ENCODE results near the gene HEMK1. TPM values are rescaled to one million over a fixed set of nuclear protein-coding genes. Genes with fewer than 3 reads are reported as not detected.
A peak's percentile ranks its signal among the peaks of the same experiment; 100 is the strongest.

HEMK1 gene
- total and polyA plus RNA-seq, 5 donors from 2014 or later = 18.5 to 24.9 (median 22.1) TPM

DNA sequence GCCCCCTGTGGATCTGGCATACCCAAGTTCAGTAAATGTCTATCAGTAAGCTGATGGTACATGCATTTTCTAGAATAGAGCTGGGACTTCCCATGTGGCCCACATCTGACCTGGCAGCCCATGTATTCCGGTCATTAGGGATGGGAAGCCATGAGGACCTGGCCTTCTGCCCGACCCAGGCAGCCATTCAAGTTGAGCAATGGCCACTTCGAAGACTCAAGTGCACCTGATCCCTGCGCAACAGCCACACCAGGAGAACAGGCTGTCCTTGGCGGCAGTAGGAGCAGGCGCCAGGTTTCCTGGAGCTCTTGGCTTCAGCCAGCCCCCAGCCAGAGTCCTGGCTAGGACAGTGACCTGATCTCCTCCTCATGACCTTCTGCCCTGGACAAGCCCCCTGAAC is 14.6 kb downstream of the HEMK1 start:
- Histone ChIP-seq H3K36me3 (ENCODE audit: control insufficient read depth, insufficient read depth, low read length) (no peaks in the 10 kb centered on the region), H3K27ac (ENCODE audit: insufficient read depth, low read length, poor library complexity, severe bottlenecking) (no peak overlapping the region), H3K4me3 (ENCODE audit: low read depth, low read length) (no peak overlapping the region), H3K27me3 (ENCODE audit: control insufficient read depth, insufficient read depth, low read length) (no peaks in the 10 kb centered on the region), H3K4me1 (ENCODE audit: control insufficient read depth, insufficient read depth, low read length, poor library complexity, severe bottlenecking) (peaks cover 42% of the 10 kb centered on the region), H3K9me3 (ENCODE audit: control insufficient read depth in 2 of 2, low read length in 2 of 2) (no peaks in the 10 kb centered on the region)
- H3K4me3 Mint-ChIP-seq = peak overlapping the region in 1 of 4 donors; percentile 43
- H3K36me3 Mint-ChIP-seq = peaks cover 19% of the 10 kb centered on the region
- H3K4me1 Mint-ChIP-seq = peaks cover 7 to 51% (median 26%) of the 10 kb centered on the region in 4 donors
- ATAC-seq (ENCODE audit: low read depth in 2 of 2) (no peak), DNase-seq (no peak)
- no peaks in the 10 kb centered on the region for H3K9me3 Mint-ChIP-seq
- H3K27me3 Mint-ChIP-seq = no peaks in the 10 kb centered on the region
- peak overlapping the region; percentile 2 to 78 (median 15) for H3K27ac Mint-ChIP-seq

DNA sequence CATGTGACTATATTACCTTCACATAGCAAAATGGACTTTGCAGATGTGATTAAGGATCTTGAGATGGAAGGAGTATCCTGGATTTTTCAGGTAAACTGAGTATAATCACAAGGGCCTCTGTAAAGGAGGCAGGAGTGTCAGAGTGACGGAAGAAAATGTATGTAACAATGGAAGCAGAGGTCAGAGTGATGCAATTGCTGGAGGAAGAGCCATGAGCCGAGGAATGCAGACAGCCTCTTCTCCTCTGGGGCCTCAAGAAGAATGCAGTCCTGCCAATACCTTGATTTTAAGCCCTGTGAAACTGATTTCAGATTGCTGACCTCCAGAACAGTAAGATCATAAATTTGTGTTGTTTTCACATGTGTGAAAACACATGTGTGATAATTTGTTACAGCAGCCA is 15.1 kb downstream of the HEMK1 start:
- Mint-ChIP-seq H3K4me3 (peak overlapping the region in 1 of 4 donors; percentile 43), H3K36me3 (peaks cover 17% of the 10 kb centered on the region), H3K4me1 (peaks cover 7 to 56% (median 26%) of the 10 kb centered on the region in 4 donors), H3K27ac (peak overlapping the region in 2 of 3 donors; percentile 15 to 28), H3K27me3 (no peaks in the 10 kb centered on the region), H3K9me3 (no peaks in the 10 kb centered on the region)
- DNase-seq (no peak), ATAC-seq (ENCODE audit: low read depth in 2 of 2) (no peak)
- Histone ChIP-seq H3K4me3 (ENCODE audit: low read depth, low read length) (no peak overlapping the region), H3K27ac (ENCODE audit: insufficient read depth, low read length, poor library complexity, severe bottlenecking) (no peak overlapping the region), H3K27me3 (ENCODE audit: control insufficient read depth, insufficient read depth, low read length) (no peaks in the 10 kb centered on the region), H3K36me3 (ENCODE audit: control insufficient read depth, insufficient read depth, low read length) (no peaks in the 10 kb centered on the region), H3K9me3 (ENCODE audit: control insufficient read depth in 2 of 2, low read length in 2 of 2) (no peaks in the 10 kb centered on the region), H3K4me1 (ENCODE audit: control insufficient read depth, insufficient read depth, low read length, poor library complexity, severe bottlenecking) (peaks cover 47% of the 10 kb centered on the region)

DNA sequence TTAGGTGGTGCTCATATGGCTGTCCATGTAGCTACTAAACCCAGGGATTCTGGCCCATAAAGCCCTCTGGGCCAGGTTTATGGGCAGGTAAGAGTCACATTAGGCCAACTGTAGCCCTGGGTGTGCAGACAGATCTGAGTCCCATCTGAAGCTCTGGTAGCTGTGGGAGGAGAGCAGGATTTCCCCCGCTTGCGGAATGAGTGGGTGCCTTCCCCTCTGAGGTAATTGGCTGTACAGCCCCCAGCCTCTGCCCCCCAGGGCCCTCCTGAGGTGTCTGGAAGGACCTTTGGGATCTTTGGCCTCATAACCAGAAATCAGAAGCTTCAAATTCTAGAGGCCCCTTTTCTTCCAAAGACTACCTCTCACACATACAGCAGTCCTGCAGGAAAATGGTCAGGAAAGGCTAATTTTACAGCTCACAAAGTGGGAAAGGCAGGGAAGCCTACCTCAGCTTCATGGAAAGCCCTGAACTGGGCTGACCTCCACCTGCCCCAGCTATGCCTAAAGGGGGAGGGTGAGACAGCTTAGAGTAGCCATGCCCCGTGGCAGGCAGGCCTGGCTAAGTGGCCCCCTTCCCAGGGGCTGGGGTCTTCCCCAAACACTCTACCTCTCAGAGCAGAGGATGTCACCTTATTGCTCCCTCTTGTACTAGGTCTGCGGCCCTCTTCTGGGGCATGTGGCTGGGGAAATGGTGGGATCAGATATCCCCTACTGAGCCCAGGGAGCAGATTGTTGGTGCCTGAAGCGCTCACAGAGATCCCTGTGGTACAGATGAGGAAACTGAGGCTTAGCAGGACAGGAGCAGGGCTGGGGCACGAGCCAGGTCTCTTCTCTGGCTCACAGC is 16.8 kb downstream of the HEMK1 start:
- no peak for ATAC-seq (ENCODE audit: low read depth in 2 of 2)
- no peaks in the 10 kb centered on the region for H3K27me3 ChIP-seq (ENCODE audit: control insufficient read depth, insufficient read depth, low read length)
- H3K4me1 ChIP-seq (ENCODE audit: control insufficient read depth, insufficient read depth, low read length, poor library complexity, severe bottlenecking) = peaks cover 60% of the 10 kb centered on the region
- H3K36me3 Mint-ChIP-seq = peaks cover 12% of the 10 kb centered on the region
- no peaks in the 10 kb centered on the region for H3K9me3 ChIP-seq (ENCODE audit: control insufficient read depth in 2 of 2, low read length in 2 of 2)
- H3K36me3 ChIP-seq (ENCODE audit: control insufficient read depth, insufficient read depth, low read length) = no peaks in the 10 kb centered on the region
- no peak overlapping the region for H3K27ac ChIP-seq (ENCODE audit: insufficient read depth, low read length, poor library complexity, severe bottlenecking)
- no peaks in the 10 kb centered on the region for H3K9me3 Mint-ChIP-seq
- no peaks in the 10 kb centered on the region for H3K27me3 Mint-ChIP-seq
- no peak for DNase-seq
- H3K4me3 Mint-ChIP-seq = no peak overlapping the region
- peaks cover 7 to 63% (median 27%) of the 10 kb centered on the region in 4 donors for H3K4me1 Mint-ChIP-seq
- no peak overlapping the region for H3K4me3 ChIP-seq (ENCODE audit: low read depth, low read length)
- H3K27ac Mint-ChIP-seq = peak overlapping the region in 2 of 3 donors; percentile 72 to 76

DNA sequence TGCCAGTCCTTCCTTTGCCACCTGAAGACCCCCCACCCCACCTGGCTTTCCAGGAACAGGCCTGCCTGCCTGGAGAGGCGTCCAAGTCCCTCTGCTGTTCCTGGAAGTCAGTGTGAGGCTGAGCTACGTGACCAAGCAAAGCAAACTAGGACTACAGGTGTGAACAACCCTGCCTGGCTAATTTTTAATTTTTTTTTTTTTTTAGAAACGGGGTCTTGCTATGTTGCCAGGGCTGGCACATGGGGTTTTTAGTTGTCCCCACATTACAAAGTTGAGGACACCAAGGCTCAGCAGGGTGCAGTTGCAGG is 17.4 kb downstream of the HEMK1 start:
- Histone ChIP-seq H3K27me3 (ENCODE audit: control insufficient read depth, insufficient read depth, low read length) (no peaks in the 10 kb centered on the region), H3K4me1 (ENCODE audit: control insufficient read depth, insufficient read depth, low read length, poor library complexity, severe bottlenecking) (peaks cover 60% of the 10 kb centered on the region), H3K36me3 (ENCODE audit: control insufficient read depth, insufficient read depth, low read length) (no peaks in the 10 kb centered on the region), H3K9me3 (ENCODE audit: control insufficient read depth in 2 of 2, low read length in 2 of 2) (no peaks in the 10 kb centered on the region), H3K27ac (ENCODE audit: insufficient read depth, low read length, poor library complexity, severe bottlenecking) (peak overlapping the region; percentile 33), H3K4me3 (ENCODE audit: low read depth, low read length) (no peak overlapping the region)
- DNase-seq (no peak), ATAC-seq (ENCODE audit: low read depth in 2 of 2) (no peak)
- no peaks in the 10 kb centered on the region for H3K27me3 Mint-ChIP-seq
- peak overlapping the region in 1 of 4 donors; percentile 86 for H3K4me3 Mint-ChIP-seq
- H3K36me3 Mint-ChIP-seq = peaks cover 12% of the 10 kb centered on the region
- H3K9me3 Mint-ChIP-seq = no peaks in the 10 kb centered on the region
- H3K27ac Mint-ChIP-seq = peak overlapping the region; percentile 0 to 95 (median 72)
- H3K4me1 Mint-ChIP-seq = peaks cover 7 to 63% (median 25%) of the 10 kb centered on the region in 4 donors

DNA sequence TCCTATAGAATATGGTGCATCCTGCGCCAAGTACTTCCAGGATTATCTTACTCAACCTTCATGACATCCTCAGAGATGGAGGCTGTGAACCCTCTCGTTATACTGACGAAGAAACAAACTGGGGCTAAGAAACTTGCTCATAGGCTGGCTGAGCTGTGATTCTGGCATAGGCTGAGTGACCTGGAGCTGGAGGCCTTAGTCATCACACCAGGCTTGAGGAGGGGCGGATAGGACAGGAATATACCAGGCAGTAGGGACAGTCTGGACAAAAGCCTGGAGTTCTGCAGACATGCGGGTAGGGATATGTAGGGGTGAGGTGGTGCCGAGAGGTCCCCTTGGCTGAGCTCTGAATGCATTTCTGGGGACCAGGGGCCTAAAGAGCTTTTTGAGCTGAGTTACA is 18.1 kb downstream of the HEMK1 start:
- DNase-seq = no peak
- no peaks in the 10 kb centered on the region for H3K27me3 Mint-ChIP-seq
- H3K4me1 ChIP-seq (ENCODE audit: control insufficient read depth, insufficient read depth, low read length, poor library complexity, severe bottlenecking) = peaks cover 61% of the 10 kb centered on the region
- H3K36me3 Mint-ChIP-seq = peaks cover 12% of the 10 kb centered on the region
- H3K36me3 ChIP-seq (ENCODE audit: control insufficient read depth, insufficient read depth, low read length) = no peaks in the 10 kb centered on the region
- H3K27ac Mint-ChIP-seq = peak overlapping the region; percentile 67 to 95 (median 72)
- H3K4me3 Mint-ChIP-seq = peak overlapping the region; percentile 37 to 86 (median 63)
- H3K9me3 ChIP-seq (ENCODE audit: control insufficient read depth in 2 of 2, low read length in 2 of 2) = no peaks in the 10 kb centered on the region
- H3K4me3 ChIP-seq (ENCODE audit: low read depth, low read length) = no peak overlapping the region
- H3K27me3 ChIP-seq (ENCODE audit: control insufficient read depth, insufficient read depth, low read length) = no peaks in the 10 kb centered on the region
- H3K4me1 Mint-ChIP-seq = peaks cover 7 to 67% (median 26%) of the 10 kb centered on the region in 4 donors
- no peak overlapping the region for H3K27ac ChIP-seq (ENCODE audit: insufficient read depth, low read length, poor library complexity, severe bottlenecking)
- no peak for ATAC-seq (ENCODE audit: low read depth in 2 of 2)
- no peaks in the 10 kb centered on the region for H3K9me3 Mint-ChIP-seq

DNA sequence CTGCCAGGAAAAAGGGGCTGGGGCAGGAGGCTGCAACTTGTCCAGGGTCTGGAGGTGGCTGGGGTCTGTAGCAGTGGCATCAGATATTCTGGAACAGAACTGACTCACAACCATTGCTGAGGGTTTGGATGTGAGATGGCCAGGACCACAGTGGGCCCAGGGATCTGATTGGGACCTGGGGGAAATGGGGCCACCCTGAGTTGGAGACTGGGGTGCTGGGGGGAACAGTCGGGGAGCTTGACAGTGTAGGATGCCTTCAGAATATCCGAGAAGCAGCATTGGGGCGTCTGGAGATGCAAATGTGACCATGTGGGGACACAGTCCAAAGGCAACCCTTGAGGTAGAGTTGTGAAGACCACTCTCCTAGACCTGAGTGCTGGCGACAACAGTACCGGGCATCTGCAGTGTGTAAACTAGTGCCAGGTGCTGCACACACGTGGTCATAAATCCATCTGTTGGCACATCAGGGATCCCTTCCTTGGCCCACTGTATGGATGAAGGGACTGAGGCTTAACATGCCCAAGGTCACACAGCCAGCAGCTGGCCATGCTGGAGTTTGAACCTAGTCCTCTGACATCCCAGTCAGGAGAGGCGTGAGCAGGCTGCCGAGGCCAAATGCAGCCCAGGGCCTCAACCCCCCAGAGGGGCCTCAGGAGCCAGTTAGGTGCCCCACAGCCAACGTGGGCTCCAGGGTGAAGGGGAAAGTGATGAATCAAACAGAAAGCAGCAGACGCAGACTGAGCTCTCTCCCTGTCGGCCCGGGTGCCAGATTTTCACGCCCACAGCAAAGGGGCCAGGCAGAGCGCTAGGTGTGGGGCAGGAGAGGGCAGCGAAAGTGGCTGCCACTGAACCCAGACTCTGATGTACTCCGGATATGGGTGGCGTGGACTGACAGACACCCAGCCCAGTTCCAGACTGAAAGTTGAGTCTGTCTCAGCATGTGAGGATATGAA is 18.8 kb downstream of the HEMK1 start:
- Histone ChIP-seq H3K9me3 (ENCODE audit: control insufficient read depth in 2 of 2, low read length in 2 of 2) (no peaks in the 10 kb centered on the region), H3K27me3 (ENCODE audit: control insufficient read depth, insufficient read depth, low read length) (no peaks in the 10 kb centered on the region), H3K27ac (ENCODE audit: insufficient read depth, low read length, poor library complexity, severe bottlenecking) (peak overlapping the region; percentile 47), H3K36me3 (ENCODE audit: control insufficient read depth, insufficient read depth, low read length) (no peaks in the 10 kb centered on the region), H3K4me1 (ENCODE audit: control insufficient read depth, insufficient read depth, low read length, poor library complexity, severe bottlenecking) (peaks cover 68% of the 10 kb centered on the region), H3K4me3 (ENCODE audit: low read depth, low read length) (peak overlapping the region; percentile 24)
- H3K4me1 Mint-ChIP-seq = peaks cover 7 to 74% (median 32%) of the 10 kb centered on the region in 4 donors
- ATAC-seq (ENCODE audit: low read depth in 2 of 2) (peak; percentile 12 to 19), DNase-seq (peak in 1 of 3 donors; percentile 89)
- H3K36me3 Mint-ChIP-seq = peaks cover 12% of the 10 kb centered on the region
- H3K4me3 Mint-ChIP-seq = peak overlapping the region; percentile 39 to 86 (median 67)
- H3K27ac Mint-ChIP-seq = peak overlapping the region; percentile 72 to 95 (median 92)
- no peaks in the 10 kb centered on the region for H3K27me3 Mint-ChIP-seq
- H3K9me3 Mint-ChIP-seq = no peaks in the 10 kb centered on the region

DNA sequence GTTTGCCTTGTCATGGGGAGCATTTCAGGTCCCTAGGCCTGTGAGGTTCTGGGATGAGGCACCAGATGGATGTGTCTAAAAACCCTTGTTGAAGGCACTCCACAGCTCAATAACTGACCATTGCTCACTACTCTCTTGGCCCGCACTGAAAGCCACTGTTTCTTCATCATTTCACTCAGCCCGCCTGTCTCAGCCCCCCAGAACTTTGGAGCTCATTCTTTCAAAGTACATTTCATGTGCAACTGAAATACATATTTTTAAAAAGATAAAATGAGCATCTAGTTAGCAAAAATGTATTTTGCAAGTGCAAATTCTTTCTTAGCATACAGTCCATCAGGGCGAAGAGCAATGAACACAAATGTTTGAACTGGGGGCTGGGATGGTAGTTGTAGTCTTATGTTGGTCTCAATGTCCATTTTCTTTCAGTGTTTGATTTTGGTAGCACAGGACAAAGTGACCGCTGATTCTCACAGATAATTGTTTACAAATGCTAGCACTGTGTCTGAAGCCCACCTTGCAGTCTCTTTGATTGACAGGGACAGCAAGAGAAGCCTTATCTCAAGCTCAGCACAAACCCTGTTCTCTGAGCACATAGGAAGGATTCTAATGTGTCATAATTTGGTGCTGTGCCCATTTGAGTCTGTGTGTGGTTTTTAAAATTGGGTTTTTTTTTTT is 19.6 kb downstream of the HEMK1 start:
- DNase-seq (no peak), ATAC-seq (ENCODE audit: low read depth in 2 of 2) (no peak)
- H3K27ac ChIP-seq (ENCODE audit: insufficient read depth, low read length, poor library complexity, severe bottlenecking) = peak overlapping the region; percentile 47
- Mint-ChIP-seq H3K36me3 (peaks cover 8% of the 10 kb centered on the region), H3K27ac (peak overlapping the region; percentile 72 to 95 (median 92)), H3K9me3 (no peaks in the 10 kb centered on the region), H3K4me3 (peak overlapping the region in 3 of 4 donors; percentile 39 to 86 (median 75)), H3K27me3 (no peaks in the 10 kb centered on the region), H3K4me1 (peaks cover 7 to 77% (median 37%) of the 10 kb centered on the region in 4 donors)
- peaks cover 76% of the 10 kb centered on the region for H3K4me1 ChIP-seq (ENCODE audit: control insufficient read depth, insufficient read depth, low read length, poor library complexity, severe bottlenecking)
- no peaks in the 10 kb centered on the region for H3K36me3 ChIP-seq (ENCODE audit: control insufficient read depth, insufficient read depth, low read length)
- H3K27me3 ChIP-seq (ENCODE audit: control insufficient read depth, insufficient read depth, low read length) = no peaks in the 10 kb centered on the region
- H3K9me3 ChIP-seq (ENCODE audit: control insufficient read depth in 2 of 2, low read length in 2 of 2) = no peaks in the 10 kb centered on the region
- peak overlapping the region; percentile 24 for H3K4me3 ChIP-seq (ENCODE audit: low read depth, low read length)

Measured in CD4-positive, CD25-positive, alpha-beta regulatory T cell (primary cell).